Measurements from ENCODE around the gene CFAP65. TPM values are rescaled to one million over a fixed set of nuclear protein-coding genes. Genes with fewer than 3 reads are reported as not detected.

The CFAP65 gene
- total and polyA plus RNA-seq, 9 of the 15 experiments (the other 6 are each of a cell fraction or from before 2014, with no cell fraction given): not detected

GRCh38 chr2:219029829-219030165 is 11.5 kb downstream of the CFAP65 start:
- Histone ChIP-seq H3K4me2 (ENCODE audit: insufficient read depth, low read length) (no peak overlapping the region), H3K9me1 (ENCODE audit: control insufficient read depth, insufficient read depth, low read length) (no peaks in the 10 kb centered on the region), H3K36me3 (ENCODE audit: control insufficient read depth, insufficient read depth, low read length) (no peaks in the 10 kb centered on the region), H4K20me1 (replicated peaks; ENCODE audit: control insufficient read depth, insufficient read depth, low read length) (no peaks in the 10 kb centered on the region; the same call in 1 of the 2 replicates), H3K27ac (ENCODE audit: extremely low read depth, low read depth, low read length) (no peak overlapping the region), H3K4me3 (no peak overlapping the region), H3K79me2 (ENCODE audit: control insufficient read depth, insufficient read depth, low read length) (no peaks in the 10 kb centered on the region), H3K9me3 (replicated peaks; ENCODE audit: control insufficient read depth, insufficient read depth, low read depth, low read length) (no peaks in the 10 kb centered on the region), H3K9ac (ENCODE audit: insufficient read depth in 1 of 2, low read depth in 2 of 2, low read length in 2 of 2) (no peak overlapping the region), H3K4me1 (replicated peaks in 1 of 2; ENCODE audit: control insufficient read depth in 2 of 2, insufficient read depth in 2 of 2, low read length in 2 of 2) (peaks cover 0 to 4% of the 10 kb centered on the region in 2 experiments; a peak in 1 of 5 replicates), H2AFZ (ENCODE audit: low read depth, low read length) (no peak overlapping the region), H3K27me3 (ENCODE audit: control insufficient read depth in 2 of 2, insufficient read depth in 2 of 2, low read length in 2 of 2) (peaks cover 5 to 58% of the 10 kb centered on the region in 2 experiments; a peak in 3 of 5 replicates)
- WGBS (ENCODE audit: insufficient coverage, low coverage, missing lambda C conversion rate): 25% methylated on average over 8 of the region's 9 CpGs
- intact Hi-C loops (cut with micrococcal nuclease): loop anchor here (1.0 to 2.0 kb wide), 2 partner anchors 90 to 125 kb away; no protein-coding TSS in a partner anchor
- in situ Hi-C loops (cut with MboI): loop anchor here (10.0 kb wide), 1 partner anchor 125 kb away; no protein-coding TSS in a partner anchor
- CTCF ChIA-PET (ENCODE audit: low intra/inter-chr PET ratio): interaction anchor here (1.1 to 3.8 kb wide), 3 partner anchors 8 to 125 kb away, joined by 4 to 31 read pairs (median 6); no protein-coding TSS in a partner anchor
- BruUV-seq (replicated peaks): no TSS peak
- peak; percentile 97 for ATAC-seq
- POLR2A ChIA-PET: interaction anchor here (0.7 to 1.0 kb wide), 3 partner anchors 16 to 500 kb away, joined by 3 to 4 read pairs (median 3); no protein-coding TSS in a partner anchor
- DNase-seq (ENCODE audit: extremely low read depth in 1 of 4, low spot score in 3 of 4): peak; percentile 74 to 84 (median 80)
- peak; percentile 86 for FAIRE-seq
- TF ChIP-seq CREM (IDR thresholded peaks at IDR 0.05; ENCODE audit: low read depth) (0 out of 2 replicates have a peak, but pooled peaks have one; percentile 10), DEAF1 (CRISPR knock-in tag; IDR thresholded peaks at IDR 0.05) (peak; percentile 59), MAZ (CRISPR knock-in tag; conservative IDR thresholded peaks at IDR 0.05 in 1 of 2, IDR thresholded peaks at IDR 0.05 in 1 of 2) (peak in 1 of 2 experiments; percentile 73; a peak in 2 of 4 replicates), RB1 (IDR thresholded peaks at IDR 0.05; ENCODE audit: low read depth) (0 out of 2 replicates have a peak, but pooled peaks have one; percentile 28), CREB1 (IDR thresholded peaks at IDR 0.05) (no peak), CREB1 (CRISPR knock-in tag; IDR thresholded peaks at IDR 0.05) (no peak), SP1 (CRISPR knock-in tag; IDR thresholded peaks at IDR 0.05) (peak; percentile 40; the same call in 1 of the 2 replicates), MLLT1 (IDR thresholded peaks at IDR 0.05) (no peak)
- TF ChIP-seq, protein P1, sequence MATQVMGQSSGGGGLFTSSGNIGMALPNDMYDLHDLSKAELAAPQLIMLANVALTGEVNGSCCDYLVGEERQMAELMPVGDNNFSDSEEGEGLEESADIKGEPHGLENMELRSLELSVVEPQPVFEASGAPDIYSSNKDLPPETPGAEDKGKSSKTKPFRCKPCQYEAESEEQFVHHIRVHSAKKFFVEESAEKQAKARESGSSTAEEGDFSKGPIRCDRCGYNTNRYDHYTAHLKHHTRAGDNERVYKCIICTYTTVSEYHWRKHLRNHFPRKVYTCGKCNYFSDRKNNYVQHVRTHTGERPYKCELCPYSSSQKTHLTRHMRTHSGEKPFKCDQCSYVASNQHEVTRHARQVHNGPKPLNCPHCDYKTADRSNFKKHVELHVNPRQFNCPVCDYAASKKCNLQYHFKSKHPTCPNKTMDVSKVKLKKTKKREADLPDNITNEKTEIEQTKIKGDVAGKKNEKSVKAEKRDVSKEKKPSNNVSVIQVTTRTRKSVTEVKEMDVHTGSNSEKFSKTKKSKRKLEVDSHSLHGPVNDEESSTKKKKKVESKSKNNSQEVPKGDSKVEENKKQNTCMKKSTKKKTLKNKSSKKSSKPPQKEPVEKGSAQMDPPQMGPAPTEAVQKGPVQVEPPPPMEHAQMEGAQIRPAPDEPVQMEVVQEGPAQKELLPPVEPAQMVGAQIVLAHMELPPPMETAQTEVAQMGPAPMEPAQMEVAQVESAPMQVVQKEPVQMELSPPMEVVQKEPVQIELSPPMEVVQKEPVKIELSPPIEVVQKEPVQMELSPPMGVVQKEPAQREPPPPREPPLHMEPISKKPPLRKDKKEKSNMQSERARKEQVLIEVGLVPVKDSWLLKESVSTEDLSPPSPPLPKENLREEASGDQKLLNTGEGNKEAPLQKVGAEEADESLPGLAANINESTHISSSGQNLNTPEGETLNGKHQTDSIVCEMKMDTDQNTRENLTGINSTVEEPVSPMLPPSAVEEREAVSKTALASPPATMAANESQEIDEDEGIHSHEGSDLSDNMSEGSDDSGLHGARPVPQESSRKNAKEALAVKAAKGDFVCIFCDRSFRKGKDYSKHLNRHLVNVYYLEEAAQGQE (IDR thresholded peaks at IDR 0.05; ENCODE audit: borderline replicate concordance): peak; percentile 63
- TF ChIP-seq, protein P1 (CRISPR knock-in tag; IDR thresholded peaks at IDR 0.05; ENCODE audit: low read depth): no peak

Measured in K562 (cell line).